Adrenal gland (tissue), 12 donors: ENCODE data around the gene SCNN1B. TPM values are rescaled to one million over a fixed set of nuclear protein-coding genes. Genes with fewer than 3 reads are reported as not detected.

Experiments used
- DNase-seq, 7 donors: peaks; one replicate each; pipeline ENCODE4 v3.0.0-alpha.2; 2019 to 2020
- H3K27ac ChIP-seq, 5 donors: fragments of 200-600 bp; sonication (generic) in 4 of 5; 1 replicate in 3 of 5; 2 replicates in 2 of 5; pipeline versions ENCODE4 v1.5.1 to v1.8.0; 2016 to 2020; ENCODE audit warnings: mild to moderate bottlenecking in 1 of 5
- H3K27me3 ChIP-seq: fragments of 200-600 bp; 2 replicates; pipeline ENCODE4 v1.8.0; 2021
- H3K36me3 ChIP-seq, 2 donors: fragments of 200-600 bp; replicated peaks in 1 of 2; 1 replicate in 1 of 2; 2 replicates in 1 of 2; pipeline versions ENCODE4 v1.5.1 to v1.8.0; 2018 to 2022
- H3K4me1 ChIP-seq, 2 donors: fragments of 200-600 bp; replicated peaks in 1 of 2; 1 replicate in 1 of 2; 2 replicates in 1 of 2; pipeline versions ENCODE4 v1.5.1 to v1.8.0; 2018 to 2021
- H3K4me3 ChIP-seq, 4 donors: fragments of 200-600 bp; sonication (generic) in 3 of 4; one replicate each; pipeline ENCODE4 v1.5.1; 2016 to 2018
- H3K9me3 ChIP-seq, 3 donors: fragments of 200-600 bp; sonication (generic) in 1 of 3; replicated peaks in 1 of 3; 1 replicate in 2 of 3; 2 replicates in 1 of 3; pipeline versions ENCODE4 v1.5.1 to v1.8.0; 2016 to 2021
- CTCF ChIP-seq, 6 experiments: fragments of 450-650 bp in 4 of 6; fragments of 200-600 bp in 2 of 6; sonication (generic) in 1 of 6; IDR thresholded peaks; 1 replicate in 5 of 6; 2 replicates in 1 of 6; pipeline versions ENCODE4 v1.5.1 to v1.8.0; 2016 to 2021; ENCODE audit warnings: antibody characterized with exemption in 6 of 6, mild to moderate bottlenecking in 2 of 6, moderate library complexity in 1 of 6
- POLR2A ChIP-seq, 2 donors: fragments of 450-650 bp; IDR thresholded peaks; one replicate each; pipeline ENCODE4 v1.6.1; 2017; ENCODE audit warnings: antibody characterized with exemption in 2 of 2, mild to moderate bottlenecking in 2 of 2, moderate library complexity in 1 of 2
- WGBS, 4 donors: extraction: QIAGEN DNeasy Blood & Tissue Kit in 2 of 4; methylation state at CpG; one replicate each; pipeline versions ENCODE4 v1.1.5 to v1.1.7; 2013 to 2017; 5-methylcytosine and 5-hydroxymethylcytosine counted together
- intact Hi-C, 2 donors: fragments of 100-400 bp; cut with DNase I; formaldehyde crosslinking; loops; one replicate each; pipeline versions ENCODE4 v1.14.1 to v1.15.0; 2022 to 2023
- polyA plus RNA-seq, 3 donors: library from polyadenylated mRNA; stranded (reverse); fragments of 200-250 nt in 2 of 3; fragments of 350-450 nt in 1 of 3; fragmentation: Illumina TruSeq in 1 of 3; extraction: RNeasy Lipid Tissue Mini Kit (QIAGEN cat#74804) in 1 of 3; gene quantifications; one replicate each; pipeline ENCODE4 v1.2.3, GENCODE V29; 2013 to 2014
- total RNA-seq, 9 donors: library from RNA; depleted of rRNA in 4 of 9; stranded (reverse); fragments of >200 nt in 4 of 9; fragments of 120-200 nt in 1 of 9; fragmentation: NEBNext Ultra II Directional in 1 of 9; extraction: Animal tissue kit (Norgen Biotek cat#: 25700) in 1 of 9; gene quantifications; one replicate each; pipeline versions ENCODE4 v1.1.0 to v1.2.4, GENCODE V29; 2013 to 2023
- donor health status: healthy with polysubstance abuse.
- donor health status: Bipolar disorder and iron deficiency.
- donor health status: DM: yes; HTN: yes; CAD: no.
- donor health status: DM: no; HTN: no; CAD: no.
- donor health status: DM: no; HTN: no; CAD: no.
- donor health status: DM: yes; HTN: yes; CAD: no.

SCNN1B gene
- total and polyA plus RNA-seq, 12 donors: 0.28 to 2.2 (median 1.2) TPM; not detected in 4

- intact Hi-C loops: no loop called here
- Histone ChIP-seq H3K27me3 (peaks cover 2% of the 10 kb centered on the region), H3K27ac (no peak overlapping the region), H3K36me3 (no peaks in the 10 kb centered on the region), H3K4me1 (no peaks in the 10 kb centered on the region), H3K9me3 (no peaks in the 10 kb centered on the region), H3K4me3 (no peak overlapping the region)
- 82 to 90% (median 88%) methylated on average over 4 of the region's 4 CpGs for WGBS, 4 donors
- TF ChIP-seq CTCF (IDR thresholded peaks at IDR 0.05): no peak
- TF ChIP-seq POLR2A (IDR thresholded peaks at IDR 0.05): no peak
- DNase-seq: no peak
These were observed 25.7 kb downstream of the SCNN1B start for GRCh38 chr16:23327836-23328235.

- no peak for DNase-seq
- intact Hi-C loops: no loop called here
- Histone ChIP-seq H3K27ac (no peak overlapping the region), H3K9me3 (no peaks in the 10 kb centered on the region), H3K4me1 (no peaks in the 10 kb centered on the region), H3K36me3 (no peaks in the 10 kb centered on the region), H3K27me3 (peaks cover 2% of the 10 kb centered on the region), H3K4me3 (no peak overlapping the region)
- 74 to 83% (median 79%) methylated on average over 5 to 8 of the region's 8 CpGs for WGBS, 4 donors
- TF ChIP-seq CTCF (IDR thresholded peaks at IDR 0.05): no peak
- TF ChIP-seq POLR2A (IDR thresholded peaks at IDR 0.05): no peak
These were observed 28.1 kb downstream of the SCNN1B start for GRCh38 chr16:23330161-23330560.

GRCh38 chr16:23330583-23331249, 28.6 kb downstream of the SCNN1B start:
- no peak overlapping the region for H3K4me3 ChIP-seq
- H3K27ac ChIP-seq: no peak overlapping the region
- DNase-seq: peak in 5 of 7 donors; percentile 21 to 43 (median 32)
- peaks cover 2% of the 10 kb centered on the region for H3K27me3 ChIP-seq
- H3K9me3 ChIP-seq: no peaks in the 10 kb centered on the region
- no peak for TF ChIP-seq POLR2A (IDR thresholded peaks at IDR 0.05)
- TF ChIP-seq CTCF (IDR thresholded peaks at IDR 0.05): no peak
- intact Hi-C loops: no loop called here
- H3K36me3 ChIP-seq: no peaks in the 10 kb centered on the region
- H3K4me1 ChIP-seq: no peaks in the 10 kb centered on the region
- WGBS, 4 donors: 57 to 73% (median 68%) methylated on average over 6 to 11 of the region's 11 CpGs

- WGBS, 4 donors: 59 to 69% (median 64%) methylated on average over 4 of the region's 4 CpGs
- H3K4me1 ChIP-seq: no peaks in the 10 kb centered on the region
- no peak overlapping the region for H3K4me3 ChIP-seq
- H3K27me3 ChIP-seq: peaks cover 2% of the 10 kb centered on the region
- intact Hi-C loops: no loop called here
- TF ChIP-seq CTCF (IDR thresholded peaks at IDR 0.05): no peak
- TF ChIP-seq POLR2A (IDR thresholded peaks at IDR 0.05): no peak
- peak in 5 of 7 donors; percentile 37 to 49 (median 42) for DNase-seq
- no peak overlapping the region for H3K27ac ChIP-seq
- no peaks in the 10 kb centered on the region for H3K9me3 ChIP-seq
- H3K36me3 ChIP-seq: no peaks in the 10 kb centered on the region
These were observed 31.0 kb downstream of the SCNN1B start for GRCh38 chr16:23333034-23333579.
